IMR-90 (cell line): ENCODE measurements around the gene TLL1. TPM values are rescaled to one million over a fixed set of nuclear protein-coding genes. Genes with fewer than 3 reads are reported as not detected.

ENCODE experiments used
- ATAC-seq: fragments of 200-7000 bp; cut with Tn5 transposase; 2 replicates; pipeline ENCODE4 v1.9.1; 2020; ENCODE audit warnings: low read depth, mild to moderate bottlenecking, moderate library complexity
- BruUV-seq: library from RNA; stranded (reverse); fragments of 400-500 nt; replicated peaks from 2 replicates; lab custom pipeline; 2021; lab: Mats Ljungman, UMichigan
- CTCF ChIA-PET: fragments of 300-600 bp; formaldehyde crosslinking; extraction: SDS; loops from one replicate; lab custom pipeline; 2021; ENCODE audit warnings: antibody characterized with exemption; lab: Yijun Ruan, JAX
- POLR2A ChIA-PET: fragments of 300-600 bp; sonication (Branson Sonifier 250); formaldehyde crosslinking; loops from one replicate; lab custom pipeline; 2022; ENCODE audit warnings: antibody characterized with exemption; ENCODE audit not compliant: unreplicated experiment; lab: Charles Lee
- DNase-seq: peaks from one replicate; pipeline ENCODE4 v3.0.0; 2013
- H2AFZ ChIP-seq: replicated peaks from 2 replicates; pipeline ENCODE3; 2013; ENCODE audit warnings: low read length, mild to moderate bottlenecking; ENCODE audit not compliant: poor library complexity
- H2AK5ac ChIP-seq: 2 replicates; pipeline ENCODE4 v1.6.1; 2013; ENCODE audit warnings: low read depth, low read length, inconsistent platforms
- H2AK9ac ChIP-seq: replicated peaks from 2 replicates; pipeline ENCODE3; 2013; ENCODE audit warnings: mild to moderate bottlenecking, low read depth, low read length, moderate library complexity; ENCODE audit not compliant: poor library complexity
- H2BK120ac ChIP-seq: 2 replicates; pipeline ENCODE4 v1.6.1; 2013; ENCODE audit warnings: low read depth, low read length, inconsistent platforms
- H2BK15ac ChIP-seq: 3 replicates; pipeline ENCODE4 v1.6.1; 2013; ENCODE audit warnings: low read depth, low read length, inconsistent platforms
- H2BK20ac ChIP-seq: 2 replicates; pipeline ENCODE4 v1.6.1; 2013; ENCODE audit warnings: low read depth, mild to moderate bottlenecking, inconsistent platforms, low read length, moderate library complexity
- H2BK5ac ChIP-seq: 2 replicates; pipeline ENCODE4 v1.6.1; 2013; ENCODE audit warnings: mild to moderate bottlenecking, low read depth, low read length, inconsistent platforms; ENCODE audit not compliant: poor library complexity, severe bottlenecking
- H3K14ac ChIP-seq: replicated peaks from 2 replicates; pipeline ENCODE4 v1.6.1; 2013; ENCODE audit warnings: low read depth, low read length, inconsistent platforms
- H3K18ac ChIP-seq: 2 replicates; pipeline ENCODE4 v1.6.1; 2013; ENCODE audit warnings: low read depth, low read length, control low read depth
- H3K23ac ChIP-seq: 2 replicates; pipeline ENCODE4 v1.6.1; 2013; ENCODE audit warnings: low read depth, low read length, inconsistent platforms
- H3K27ac ChIP-seq: 2 replicates; pipeline ENCODE4 v1.5.1; 2013; ENCODE audit warnings: mild to moderate bottlenecking, control low read depth, low read length; ENCODE audit not compliant: insufficient read depth
- H3K27me3 ChIP-seq: 2 replicates; pipeline ENCODE4 v1.6.1; 2013; ENCODE audit warnings: low read length; ENCODE audit not compliant: control insufficient read depth, insufficient read depth
- H3K36me3 ChIP-seq: 2 replicates; pipeline ENCODE4 v1.6.1; 2013; ENCODE audit warnings: low read length, mixed read lengths; ENCODE audit not compliant: control insufficient read depth, insufficient read depth
- H3K4ac ChIP-seq: 2 replicates; pipeline ENCODE4 v1.6.1; 2013; ENCODE audit warnings: low read depth, low read length, inconsistent platforms
- H3K4me1 ChIP-seq: 2 replicates; pipeline ENCODE4 v1.6.1; 2013; ENCODE audit warnings: low read length, mixed read lengths; ENCODE audit not compliant: control insufficient read depth, insufficient read depth
- H3K4me2 ChIP-seq: 2 replicates; pipeline ENCODE4 v1.6.1; 2013; ENCODE audit warnings: low read depth, mild to moderate bottlenecking, control low read depth, low read length, moderate library complexity
- H3K4me3 ChIP-seq: 2 replicates; pipeline ENCODE4 v1.5.1; 2013; ENCODE audit warnings: low read depth, mild to moderate bottlenecking, control low read depth, low read length, moderate library complexity; ENCODE audit not compliant: insufficient read depth
- H3K56ac ChIP-seq: 2 replicates; pipeline ENCODE4 v1.6.1; 2013; ENCODE audit warnings: low read length, inconsistent platforms; ENCODE audit not compliant: insufficient read depth; ENCODE audit errors: extremely low read depth
- H3K79me1 ChIP-seq, 2 experiments: 2 replicates each; pipeline ENCODE4 v1.6.1; 2013; ENCODE audit warnings: low read length in 2 of 2, inconsistent platforms in 1 of 2, low read depth in 1 of 2
- H3K9ac ChIP-seq: 2 replicates; pipeline ENCODE4 v1.6.1; 2013; ENCODE audit warnings: low read depth, low read length, control low read depth
- H3K9me1 ChIP-seq: 2 replicates; pipeline ENCODE4 v1.6.1; 2013; ENCODE audit warnings: low read length, inconsistent platforms; ENCODE audit not compliant: insufficient read depth
- H3K9me3 ChIP-seq: 2 replicates; pipeline ENCODE4 v1.6.1; 2013; ENCODE audit warnings: low read length; ENCODE audit not compliant: control insufficient read depth, insufficient read depth
- H4K20me1 ChIP-seq: 2 replicates; pipeline ENCODE4 v1.6.1; 2013; ENCODE audit warnings: low read length, inconsistent platforms; ENCODE audit not compliant: insufficient read depth
- H4K5ac ChIP-seq: 2 replicates; pipeline ENCODE4 v1.6.1; 2013; ENCODE audit warnings: mild to moderate bottlenecking, low read depth, low read length, control low read depth
- H4K8ac ChIP-seq, 2 experiments: 2 replicates each; pipeline ENCODE4 v1.6.1; 2013; ENCODE audit warnings: low read depth in 2 of 2, low read length in 2 of 2, control low read depth in 1 of 2, inconsistent platforms in 1 of 2
- H4K91ac ChIP-seq: 2 replicates; pipeline ENCODE4 v1.6.1; 2013; ENCODE audit warnings: low read depth, low read length, inconsistent platforms; ENCODE audit not compliant: insufficient read depth
- CEBPB ChIP-seq: IDR thresholded peaks from 2 replicates; pipeline ENCODE4 v1.6.1; 2012; ENCODE audit warnings: low read depth, low read length, improper control_type of control experiment
- RCOR1 ChIP-seq: IDR thresholded peaks from 2 replicates; pipeline ENCODE4 v1.6.1; 2012; ENCODE audit warnings: mild to moderate bottlenecking, low read length, improper control_type of control experiment; ENCODE audit not compliant: insufficient replicate concordance
- WGBS, 2 experiments: methylation state at CpG; one replicate each; pipeline versions ENCODE4 v1.1.5 to v1.1.7; 2013; ENCODE audit warnings: missing lambda C conversion rate in 2 of 2; ENCODE audit not compliant: insufficient read length in 1 of 2; ENCODE audit errors: extremely low coverage in 2 of 2; 5-methylcytosine and 5-hydroxymethylcytosine counted together
- dilution Hi-C: fragments of 300-500 bp; cut with HindIII; formaldehyde crosslinking; loops from one replicate; pipeline ENCODE4 v1.14.3; 2018; ENCODE audit warnings: low sequenced_read_pairs; ENCODE audit not compliant: unreplicated experiment
- in situ Hi-C: fragments of 300-500 bp; cut with MboI; formaldehyde crosslinking; loops from 3 replicates; pipeline ENCODE4 v1.14.3; 2019; ENCODE audit warnings: low sequenced_read_pairs, inconsistent platforms, mixed read lengths
- intact Hi-C: fragments of 100-400 bp; cut with micrococcal nuclease; formaldehyde crosslinking; loops from 2 replicates; pipeline ENCODE4 v1.10.0; 2022
- polyA plus RNA-seq, 3 experiments: library from polyadenylated mRNA; depleted of rRNA; stranded (reverse); fragments of >200 nt; gene quantifications; 2 replicates each; pipeline ENCODE4 v1.2.3, GENCODE V29; 2012; ENCODE audit warnings: low replicate concordance in 1 of 3
- total RNA-seq: library from RNA; depleted of rRNA; stranded (reverse); fragments of >200 nt; gene quantifications from 2 replicates; pipeline ENCODE4 v1.2.3, GENCODE V29; 2012

The TLL1 gene
- total and polyA plus RNA-seq, 2 of the 4 experiments (the other 2 are of a cell fraction): not detected

DNA sequence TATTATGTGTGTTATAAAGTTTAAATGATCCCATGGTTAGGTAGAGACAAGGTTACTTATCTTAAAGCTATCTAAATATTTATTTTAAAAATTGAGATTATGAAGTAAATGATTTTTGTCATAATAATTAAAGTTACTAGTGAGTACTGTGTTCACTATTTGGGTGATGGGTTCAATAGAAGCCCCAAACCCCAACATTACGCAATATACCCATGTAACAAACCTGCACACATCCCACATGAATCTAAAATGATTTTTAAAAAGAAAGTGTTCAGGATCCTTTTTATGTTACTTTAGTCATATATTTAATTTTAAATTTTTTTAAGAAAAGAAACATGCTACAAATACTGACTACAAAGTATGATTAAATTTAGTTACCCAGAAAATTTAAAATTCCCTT lies 193.9 kb downstream of the TLL1 start:
- no peak overlapping the region for H4K5ac ChIP-seq
- no peaks in the 10 kb centered on the region for H3K27me3 ChIP-seq
- H3K4ac ChIP-seq: no peak overlapping the region
- H3K56ac ChIP-seq: no peak overlapping the region
- peak; percentile 65 for TF ChIP-seq CEBPB
- TF ChIP-seq RCOR1: no peak
- no peak overlapping the region for H3K23ac ChIP-seq
- H2AK5ac ChIP-seq: no peak overlapping the region
- no peak overlapping the region for H3K4me3 ChIP-seq
- no peak overlapping the region for H3K9ac ChIP-seq
- H4K91ac ChIP-seq: no peak overlapping the region
- no peak overlapping the region for H4K8ac ChIP-seq
- no peak overlapping the region for H3K4me2 ChIP-seq
- H3K36me3 ChIP-seq: no peaks in the 10 kb centered on the region
- no peaks in the 10 kb centered on the region for H3K9me1 ChIP-seq
- no peak overlapping the region for H2AK9ac ChIP-seq
- in situ Hi-C loops: no loop called here
- WGBS, 2 experiments: no CpG with 5 or more reads among the region's 1 CpG
- intact Hi-C loops: no loop called here
- no peak overlapping the region for H2AFZ ChIP-seq
- H2BK5ac ChIP-seq: no peak overlapping the region
- H3K4me1 ChIP-seq: no peaks in the 10 kb centered on the region
- no peaks in the 10 kb centered on the region for H3K9me3 ChIP-seq
- no peak overlapping the region for H3K18ac ChIP-seq
- no peak for DNase-seq
- ATAC-seq: no peak
- ChIA-PET CTCF (no interaction called here), POLR2A (no interaction called here)
- H2BK120ac ChIP-seq: no peak overlapping the region
- dilution Hi-C loops: no loop called here
- no peak overlapping the region for H3K14ac ChIP-seq
- no peaks in the 10 kb centered on the region for H4K20me1 ChIP-seq
- BruUV-seq: no TSS peak
- no peaks in the 10 kb centered on the region for H3K79me1 ChIP-seq
- H3K27ac ChIP-seq: no peak overlapping the region
- H2BK20ac ChIP-seq: no peak overlapping the region
- H2BK15ac ChIP-seq: no peak overlapping the region
